OCI-LY3 (cell line): ENCODE data around the gene TTYH2.

ENCODE experiments used
- H2AFZ ChIP-seq: fragments of 200-600, 300-600 bp; shearing (Covaris generic); 2 replicates; pipeline ENCODE4 v1.6.0; 2014; ENCODE audit warnings: antibody characterized with exemption, low read depth, low read length
- H3K27ac ChIP-seq: fragments of 200-600, 300-600 bp; sonication (generic); 2 replicates; pipeline ENCODE4 v1.5.1; 2014; ENCODE audit warnings: mild to moderate bottlenecking, low read length, moderate library complexity, mixed read lengths
- H3K27me3 ChIP-seq: fragments of 200-600, 300-600 bp; sonication (generic); 2 replicates; pipeline ENCODE4 v1.6.1; 2014; ENCODE audit warnings: low read depth, low read length, mixed read lengths
- H3K36me3 ChIP-seq: fragments of 200-600, 300-600 bp; sonication (generic); replicated peaks from 2 replicates; pipeline ENCODE3; 2014; ENCODE audit warnings: low read depth, low read length, mixed read lengths
- H3K4me1 ChIP-seq: fragments of 300-600, 200-600 bp; sonication (generic); 2 replicates; pipeline ENCODE4 v1.6.1; 2014; ENCODE audit warnings: low read length, mixed read lengths
- H3K4me2 ChIP-seq: fragments of 200-600, 300-600 bp; sonication (generic); 2 replicates; pipeline ENCODE4 v1.6.1; 2014; ENCODE audit warnings: low read length, mixed read lengths
- H3K4me3 ChIP-seq: fragments of 300-600, 200-600 bp; sonication (generic); 2 replicates; pipeline ENCODE4 v1.5.1; 2014; ENCODE audit warnings: antibody characterized with exemption, mild to moderate bottlenecking, low read length, moderate library complexity
- H3K79me2 ChIP-seq: fragments of 300-600, 200-600 bp; shearing (Covaris generic); 2 replicates; pipeline ENCODE4 v1.6.1; 2014; ENCODE audit warnings: mild to moderate bottlenecking, low read length, mixed read lengths
- H3K9ac ChIP-seq: fragments of 300-600, 200-600 bp; shearing (Covaris generic); 2 replicates; pipeline ENCODE4 v1.6.0; 2014; ENCODE audit warnings: mild to moderate bottlenecking, low read length, moderate library complexity
- H3K9me3 ChIP-seq: fragments of 200-600, 300-600 bp; shearing (Covaris generic); 2 replicates; pipeline ENCODE4 v1.6.1; 2014; ENCODE audit warnings: low read length, mixed read lengths; ENCODE audit not compliant: insufficient read depth
- H4K20me1 ChIP-seq: fragments of 200-600, 300-600 bp; sonication (generic); 2 replicates; pipeline ENCODE4 v1.6.1; 2016; ENCODE audit warnings: low read length, mixed read lengths; ENCODE audit not compliant: insufficient read depth
- EZH2phosphoT487 ChIP-seq: fragments of 200-600 bp; shearing (Covaris generic); IDR thresholded peaks from 2 replicates; pipeline ENCODE4 v1.6.1; 2018; ENCODE audit warnings: antibody characterized with exemption, mixed run types, low read depth
- TF ChIP-seq, protein P1 (sequence below): fragments of 200-600, 300-600 bp; sonication (generic); IDR thresholded peaks from 2 replicates; pipeline ENCODE4 v1.5.1; 2014; ENCODE audit warnings: antibody characterized with exemption, low read length, low read depth

Gene TTYH2

DNA sequence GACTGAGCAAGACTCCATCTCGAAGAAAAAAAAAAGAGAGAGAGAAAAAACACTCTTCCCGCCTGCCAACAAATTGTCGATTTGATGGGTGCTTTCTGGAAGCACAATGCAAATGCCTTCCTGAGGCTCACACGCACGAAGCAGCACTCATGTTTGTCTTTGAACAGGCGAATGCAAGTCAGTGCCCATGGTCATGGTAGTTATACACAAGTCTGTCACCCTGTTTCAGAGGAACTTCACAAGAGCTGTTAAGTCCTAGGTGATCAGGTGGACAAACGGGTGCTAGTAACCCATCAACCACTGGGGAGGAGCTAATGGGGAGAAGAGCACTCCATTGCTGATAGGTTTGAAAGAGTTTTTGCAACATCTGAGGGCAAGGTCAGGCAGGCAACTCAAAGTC is 54.2 kb downstream of the TTYH2 start:
- H3K27me3 ChIP-seq: no peaks in the 10 kb centered on the region

DNA sequence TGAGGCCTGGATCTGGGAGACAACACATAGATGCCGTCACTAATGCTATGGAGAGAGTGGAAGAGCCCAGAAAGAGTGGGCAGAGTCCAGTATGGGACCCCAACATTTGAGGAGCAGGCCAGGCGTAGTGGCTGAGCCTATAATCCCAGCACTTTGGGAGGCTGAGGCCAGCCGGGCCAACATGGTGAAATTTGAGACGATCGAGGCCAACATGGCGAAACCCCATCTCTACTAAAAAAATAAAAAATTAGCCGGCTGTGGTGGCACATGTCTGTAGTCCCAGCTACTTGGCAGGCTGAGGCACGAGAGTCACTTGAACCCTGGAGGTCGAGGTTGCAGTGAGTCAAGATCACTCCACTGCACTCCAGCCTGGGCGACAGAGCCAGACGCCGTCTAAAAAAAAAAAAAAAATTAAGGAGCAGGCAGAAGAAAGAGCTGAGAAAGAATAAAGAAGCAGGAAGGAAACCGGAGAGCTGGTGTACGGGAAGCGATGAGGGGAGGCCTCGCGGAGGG is 54.7 kb downstream of the TTYH2 start:
- Histone ChIP-seq H3K9ac (no peak overlapping the region), H3K4me3 (no peak overlapping the region), H3K27ac (no peak overlapping the region), H3K4me2 (no peak overlapping the region), H2AFZ (no peak overlapping the region), H3K27me3 (no peaks in the 10 kb centered on the region), H3K4me1 (no peaks in the 10 kb centered on the region), H4K20me1 (no peaks in the 10 kb centered on the region), H3K79me2 (no peaks in the 10 kb centered on the region), H3K9me3 (no peaks in the 10 kb centered on the region), H3K36me3 (no peaks in the 10 kb centered on the region)
- TF ChIP-seq, protein P1, sequence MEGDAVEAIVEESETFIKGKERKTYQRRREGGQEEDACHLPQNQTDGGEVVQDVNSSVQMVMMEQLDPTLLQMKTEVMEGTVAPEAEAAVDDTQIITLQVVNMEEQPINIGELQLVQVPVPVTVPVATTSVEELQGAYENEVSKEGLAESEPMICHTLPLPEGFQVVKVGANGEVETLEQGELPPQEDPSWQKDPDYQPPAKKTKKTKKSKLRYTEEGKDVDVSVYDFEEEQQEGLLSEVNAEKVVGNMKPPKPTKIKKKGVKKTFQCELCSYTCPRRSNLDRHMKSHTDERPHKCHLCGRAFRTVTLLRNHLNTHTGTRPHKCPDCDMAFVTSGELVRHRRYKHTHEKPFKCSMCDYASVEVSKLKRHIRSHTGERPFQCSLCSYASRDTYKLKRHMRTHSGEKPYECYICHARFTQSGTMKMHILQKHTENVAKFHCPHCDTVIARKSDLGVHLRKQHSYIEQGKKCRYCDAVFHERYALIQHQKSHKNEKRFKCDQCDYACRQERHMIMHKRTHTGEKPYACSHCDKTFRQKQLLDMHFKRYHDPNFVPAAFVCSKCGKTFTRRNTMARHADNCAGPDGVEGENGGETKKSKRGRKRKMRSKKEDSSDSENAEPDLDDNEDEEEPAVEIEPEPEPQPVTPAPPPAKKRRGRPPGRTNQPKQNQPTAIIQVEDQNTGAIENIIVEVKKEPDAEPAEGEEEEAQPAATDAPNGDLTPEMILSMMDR: no peak
- no peak for TF ChIP-seq EZH2phosphoT487

More for the DNA sequence above, 54.2 kb downstream of the TTYH2 start:
- no peak overlapping the region for H2AFZ ChIP-seq
- no peaks in the 10 kb centered on the region for H3K9me3 ChIP-seq
- no peaks in the 10 kb centered on the region for H3K4me1 ChIP-seq
- no peaks in the 10 kb centered on the region for H4K20me1 ChIP-seq
- no peak overlapping the region for H3K27ac ChIP-seq
- H3K9ac ChIP-seq: no peak overlapping the region
- TF ChIP-seq, protein P1: no peak
- TF ChIP-seq EZH2phosphoT487: no peak
- H3K79me2 ChIP-seq: no peaks in the 10 kb centered on the region
- H3K4me3 ChIP-seq: no peak overlapping the region
- no peak overlapping the region for H3K4me2 ChIP-seq
- H3K36me3 ChIP-seq: no peaks in the 10 kb centered on the region

DNA sequence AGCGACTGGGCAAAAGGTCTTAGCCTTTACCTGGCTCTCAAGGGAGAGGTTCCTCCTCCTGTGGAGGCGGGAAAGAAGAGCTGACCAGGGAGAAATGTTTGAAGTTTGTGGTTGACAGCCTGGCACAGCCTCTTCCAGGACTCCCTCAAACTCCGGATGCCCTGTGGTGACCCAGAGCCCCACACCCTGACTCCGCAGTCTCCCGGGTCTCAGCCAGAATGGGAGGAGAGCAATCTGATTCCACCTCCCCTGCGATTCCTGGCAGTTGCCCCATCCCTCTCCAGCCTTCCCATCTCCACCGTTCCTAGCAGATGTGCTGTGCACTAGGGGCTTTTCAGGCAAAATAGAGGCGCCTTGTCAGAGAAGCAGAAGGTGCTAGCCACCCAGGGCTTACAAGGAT is 55.2 kb downstream of the TTYH2 start:
- H3K9ac ChIP-seq: no peak overlapping the region
- no peak overlapping the region for H3K27ac ChIP-seq
- no peaks in the 10 kb centered on the region for H3K79me2 ChIP-seq
- no peaks in the 10 kb centered on the region for H3K36me3 ChIP-seq
- H3K4me3 ChIP-seq: no peak overlapping the region
- H3K27me3 ChIP-seq: no peaks in the 10 kb centered on the region
- no peaks in the 10 kb centered on the region for H3K9me3 ChIP-seq
- H4K20me1 ChIP-seq: no peaks in the 10 kb centered on the region
- TF ChIP-seq EZH2phosphoT487: no peak
- TF ChIP-seq, protein P1: no peak
- no peak overlapping the region for H3K4me2 ChIP-seq
- no peak overlapping the region for H2AFZ ChIP-seq
- no peaks in the 10 kb centered on the region for H3K4me1 ChIP-seq

DNA sequence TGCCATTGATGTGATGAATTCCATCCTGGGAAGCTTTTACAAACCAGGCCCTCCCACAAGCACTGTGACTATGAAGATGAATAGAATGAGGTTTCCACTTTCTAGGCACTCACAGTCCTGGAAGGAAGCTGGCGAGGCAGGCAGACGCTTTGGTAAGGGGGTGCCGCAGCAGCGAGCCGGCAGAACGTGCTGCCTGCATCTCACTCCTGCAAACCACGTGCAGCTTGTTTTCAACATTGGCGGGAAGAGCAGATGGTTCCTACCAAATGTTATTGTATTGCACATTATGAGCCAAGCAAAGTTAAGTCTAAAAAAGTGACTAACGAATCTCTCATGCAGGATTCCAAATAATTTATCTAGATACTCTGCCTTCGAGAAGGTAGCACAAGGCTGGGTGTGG is 57.0 kb downstream of the TTYH2 start:
- no peak overlapping the region for H3K27ac ChIP-seq
- no peak overlapping the region for H3K4me2 ChIP-seq
- no peaks in the 10 kb centered on the region for H3K27me3 ChIP-seq
- H3K4me1 ChIP-seq: no peaks in the 10 kb centered on the region
- H3K79me2 ChIP-seq: no peaks in the 10 kb centered on the region
- no peak overlapping the region for H2AFZ ChIP-seq
- no peaks in the 10 kb centered on the region for H3K9me3 ChIP-seq
- TF ChIP-seq EZH2phosphoT487: no peak
- TF ChIP-seq, protein P1: no peak
- no peaks in the 10 kb centered on the region for H4K20me1 ChIP-seq
- no peak overlapping the region for H3K4me3 ChIP-seq
- H3K9ac ChIP-seq: no peak overlapping the region
- no peaks in the 10 kb centered on the region for H3K36me3 ChIP-seq
